UCSD-AML1 (cell line): ENCODE data around the gene USP49.

Experiments
- DNase-seq: peaks from one replicate; lab custom pipeline; 2025; ENCODE audit not compliant: unreplicated experiment; lab: John Stamatoyannopoulos, UW

The USP49 gene

DNA sequence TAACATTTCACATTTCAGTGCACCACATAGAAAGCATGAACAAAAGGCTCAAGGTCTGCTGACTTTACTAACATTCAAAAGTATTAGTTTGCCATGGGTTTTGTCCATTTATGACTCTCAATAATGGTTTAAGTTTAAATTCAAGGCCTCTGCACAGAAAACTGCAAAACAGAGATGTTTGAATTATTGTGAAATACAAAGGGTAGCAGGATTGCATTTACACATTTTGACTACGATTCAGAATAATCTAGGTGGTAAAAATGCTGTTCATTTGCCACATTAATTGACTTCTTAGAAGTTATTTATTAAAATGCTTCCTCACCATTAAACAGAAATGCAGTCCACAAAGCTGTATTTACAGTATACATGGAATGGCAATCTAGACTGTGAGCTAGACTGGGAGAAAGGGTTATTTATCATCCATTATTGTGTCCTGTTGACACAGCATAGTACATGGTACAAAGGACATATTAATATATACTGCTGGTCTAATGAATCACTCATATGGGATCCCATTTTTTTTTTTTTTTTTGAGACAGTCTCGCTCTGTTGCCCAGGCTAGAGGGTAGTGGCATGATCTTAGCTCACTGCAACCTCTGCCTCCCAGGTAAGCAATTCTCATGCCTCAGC, 18.0 kb downstream of the USP49 start:
- no peak for DNase-seq

- DNase-seq = no peak
Measured at GRCh38 chr6:41874741-41875140, 20.4 kb downstream of the USP49 start.

DNA sequence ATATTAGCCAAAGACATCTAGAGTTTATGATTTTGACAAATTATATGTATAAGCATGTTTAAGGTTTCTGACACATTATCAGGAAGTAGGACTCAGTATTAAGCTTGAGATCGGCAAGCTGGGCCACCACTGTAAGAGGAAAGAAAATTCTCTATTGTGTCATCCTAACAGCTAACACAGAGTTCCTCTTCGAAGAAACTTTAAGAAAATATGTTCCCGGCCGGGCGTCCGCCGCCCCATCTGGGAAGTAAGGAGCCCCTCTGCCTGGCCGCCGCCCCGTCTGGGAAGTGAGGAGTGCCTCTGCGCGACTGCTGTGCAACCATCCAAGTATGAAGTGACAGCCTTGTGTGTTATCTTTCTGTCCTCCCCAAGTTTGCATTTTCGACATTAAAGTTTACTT, 23.0 kb downstream of the USP49 start:
- DNase-seq = no peak

DNA sequence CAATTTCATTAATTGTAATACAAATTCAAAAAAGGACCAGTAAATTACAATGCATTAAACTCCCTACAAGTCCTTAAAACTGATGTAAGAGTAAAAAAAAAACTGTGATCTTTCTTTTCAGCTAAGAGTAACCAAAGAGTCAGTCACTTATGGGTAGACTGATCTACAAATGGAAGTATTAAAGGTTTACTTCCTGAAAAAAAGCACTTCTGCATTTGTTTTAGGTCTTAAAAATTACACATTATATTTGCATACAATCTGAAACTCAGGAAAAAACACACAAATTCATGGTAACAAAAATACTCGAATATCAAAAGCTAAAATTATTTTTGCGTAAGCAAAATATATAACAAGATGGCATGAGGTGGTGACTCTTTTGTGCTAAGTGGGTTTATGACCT, 23.5 kb downstream of the USP49 start:
- DNase-seq = no peak

- no peak for DNase-seq
Measured at GRCh38 chr6:41859356-41859755, 35.8 kb downstream of the USP49 start.

DNA sequence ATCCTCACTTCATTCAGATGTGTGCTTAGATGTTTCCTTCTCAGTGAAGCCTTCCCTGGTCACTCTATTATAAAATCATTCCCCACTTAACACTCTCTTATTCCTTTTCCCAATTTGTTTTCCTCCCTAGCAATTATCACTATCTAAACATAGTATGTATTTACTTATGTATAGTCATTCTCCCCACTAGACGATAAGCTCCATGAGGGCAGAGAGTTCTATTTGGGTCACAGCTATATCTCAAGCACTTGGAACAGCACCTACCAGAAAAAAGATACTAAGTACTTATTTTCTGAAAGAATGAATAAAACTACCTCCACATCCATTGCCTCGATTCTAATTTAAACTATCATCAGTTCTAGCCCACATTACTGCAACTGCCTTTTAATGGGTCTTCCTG, 36.5 kb downstream of the USP49 start:
- DNase-seq = no peak

- DNase-seq = no peak
Measured at GRCh38 chr6:41850861-41851260, 44.3 kb downstream of the USP49 start.

DNA sequence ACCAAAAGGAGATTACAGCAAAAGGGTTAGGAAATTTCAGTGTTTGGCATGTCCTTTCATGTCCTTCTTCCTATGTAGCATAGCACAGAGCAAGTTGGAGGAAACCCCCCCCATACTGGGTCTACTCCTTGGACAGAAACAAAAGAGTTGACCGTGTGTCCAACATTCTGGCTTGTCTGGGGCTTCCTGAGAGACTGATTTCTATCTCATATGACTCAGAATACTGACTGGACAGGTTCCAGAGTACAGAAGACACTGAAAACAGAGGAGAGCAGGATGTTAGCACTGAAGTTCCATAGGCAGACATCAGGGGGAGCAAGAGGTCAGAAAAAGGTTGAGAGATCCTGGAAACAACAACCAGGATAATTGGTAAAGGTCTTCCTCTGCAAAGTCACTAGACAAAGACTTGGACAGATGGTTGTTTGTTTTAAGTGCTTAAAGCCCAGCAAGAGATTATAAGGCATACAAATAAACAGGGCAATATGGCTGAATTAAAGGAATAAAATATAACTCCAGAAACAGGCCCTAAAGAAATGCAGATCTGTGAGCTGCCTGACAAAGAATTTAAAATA, 48.4 kb downstream of the USP49 start:
- peak; percentile 39 for DNase-seq

- DNase-seq = no peak
Measured at GRCh38 chr6:41843178-41843577, 52.0 kb downstream of the USP49 start.

DNA sequence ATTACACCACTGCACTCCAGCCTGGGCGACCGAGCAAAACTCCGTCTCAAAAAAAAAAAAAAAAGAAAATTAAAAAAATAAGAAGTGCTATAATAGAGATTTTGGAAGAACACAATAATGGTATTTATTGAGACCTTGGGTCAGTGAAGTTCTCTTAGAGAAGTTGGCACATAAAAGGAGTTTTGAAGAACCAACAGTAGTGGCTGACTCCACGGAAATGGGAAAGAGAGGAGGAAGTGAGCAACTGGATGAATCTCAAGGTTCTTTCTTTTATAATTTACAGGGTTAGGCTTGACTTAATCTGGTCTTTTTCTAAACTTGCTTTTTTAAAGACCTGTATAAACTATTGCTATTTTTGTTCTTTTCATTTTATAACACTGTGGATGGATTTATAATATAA, 54.8 kb downstream of the USP49 start:
- DNase-seq = no peak

DNA sequence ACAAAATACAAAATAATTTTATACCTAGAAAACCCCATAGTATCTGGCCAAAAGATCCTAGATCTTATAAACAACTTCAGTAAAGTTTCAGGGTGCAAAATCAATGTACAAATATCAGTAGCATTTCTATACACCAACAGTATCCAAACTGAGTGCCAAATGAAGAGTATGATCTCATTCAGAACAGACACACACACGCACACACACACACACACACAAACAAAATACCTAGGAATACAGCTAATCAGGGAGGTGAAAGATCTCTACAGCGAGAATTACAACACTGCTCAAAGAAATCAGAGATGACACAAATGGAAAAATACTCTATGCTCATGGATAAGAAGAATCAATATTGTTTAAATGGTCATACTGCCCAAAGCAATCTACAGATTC, 58.5 kb downstream of the USP49 start:
- no peak for DNase-seq

GRCh38 chr6:41836022-41836659, 59.0 kb downstream of the USP49 start:
- no peak for DNase-seq

DNA sequence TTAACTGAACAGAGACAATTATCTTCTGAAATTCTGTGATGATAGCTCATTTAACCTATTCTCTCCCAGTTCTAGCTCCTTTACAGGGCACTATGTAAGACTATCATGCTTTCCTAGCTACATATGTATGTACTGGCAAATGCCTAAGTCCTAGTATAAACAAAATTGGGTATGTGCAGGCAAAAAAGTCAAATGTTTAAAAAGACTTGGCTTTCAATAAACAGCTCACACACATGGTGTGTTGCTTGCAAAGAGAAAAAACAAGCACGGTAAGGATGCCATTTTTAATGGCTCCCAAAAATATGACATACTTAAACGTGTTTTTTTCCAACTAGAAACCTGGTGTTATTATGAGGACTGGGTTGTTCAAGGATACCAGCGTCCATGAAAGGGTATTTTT, 62.9 kb downstream of the USP49 start:
- DNase-seq = no peak

DNA sequence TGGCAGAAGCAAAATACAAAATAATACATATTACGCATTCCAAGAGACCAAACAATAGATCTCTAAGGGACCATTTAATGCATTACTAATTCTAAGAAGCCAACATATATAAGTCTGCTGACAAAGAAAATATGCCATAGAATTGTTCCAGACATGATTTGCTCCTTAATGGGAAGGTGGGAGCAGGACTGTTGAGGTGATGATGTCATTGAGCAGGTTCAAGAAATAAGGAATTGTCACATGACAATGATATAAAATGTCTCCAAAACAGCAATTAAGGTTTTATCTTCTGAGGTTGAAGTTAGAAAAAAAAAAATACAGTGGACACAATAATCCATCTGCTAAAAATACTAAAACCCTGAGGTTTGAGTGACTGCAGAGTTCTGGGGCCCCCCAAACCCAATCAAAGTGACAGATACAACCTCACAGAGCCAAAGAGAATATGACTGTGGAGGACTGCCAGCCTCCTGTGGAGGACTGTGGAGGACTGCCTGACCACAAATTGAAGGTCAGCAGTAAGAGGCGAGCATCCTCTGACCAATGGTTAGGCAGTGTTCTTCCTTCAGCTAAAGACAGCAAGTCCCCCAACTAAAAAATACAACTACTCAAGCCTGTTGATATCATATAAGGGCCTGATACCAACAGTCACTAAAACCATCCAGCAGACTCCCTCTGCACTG, 68.7 kb downstream of the USP49 start:
- no peak for DNase-seq

DNA sequence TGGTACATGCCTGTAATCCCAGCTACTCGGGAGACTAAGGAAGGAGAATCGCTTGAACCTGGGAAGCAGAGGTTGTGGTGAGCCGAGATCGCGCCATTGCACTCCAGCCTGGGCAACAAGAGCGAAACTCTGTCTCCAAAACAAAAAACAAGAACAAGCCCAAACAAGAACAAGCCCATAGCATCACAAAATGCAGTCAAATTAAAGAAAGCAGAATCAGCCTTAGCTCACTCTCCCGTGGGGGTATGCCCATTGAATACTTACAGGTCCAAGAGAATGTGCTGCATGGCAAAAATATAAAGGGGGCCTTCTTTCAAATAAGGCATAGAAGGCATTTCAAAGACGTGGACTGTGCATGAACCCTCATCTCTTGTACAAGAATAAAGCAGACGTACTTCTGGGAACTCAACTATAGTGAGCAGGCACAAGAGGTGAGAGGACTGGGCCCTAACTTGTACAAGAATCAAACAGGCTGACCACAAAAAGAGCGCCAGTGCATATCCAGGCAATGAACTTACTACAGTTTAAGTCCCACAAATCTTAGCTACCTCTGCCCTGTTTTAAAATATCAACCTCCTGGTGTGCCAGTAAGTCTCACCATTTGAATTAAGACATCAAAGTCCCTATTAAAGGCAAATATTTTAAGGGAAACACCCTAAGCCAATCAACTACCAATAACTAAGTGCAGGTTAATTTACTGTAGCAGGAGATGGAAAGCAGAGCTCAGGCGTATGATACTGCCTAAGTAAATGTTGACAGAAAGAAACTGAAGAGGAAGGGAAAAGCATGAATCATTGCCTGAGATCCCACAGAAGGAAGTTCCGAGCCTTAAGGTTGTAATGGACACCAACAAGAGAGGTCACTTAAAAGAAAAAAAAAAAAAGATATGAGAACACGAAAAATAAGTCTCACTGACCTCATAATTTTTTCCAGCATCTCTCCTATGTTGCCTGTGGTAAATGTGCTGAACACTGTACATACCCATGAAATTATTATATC, 70.3 kb downstream of the USP49 start:
- DNase-seq = no peak

- no peak for DNase-seq
Measured at GRCh38 chr6:41823178-41823577, 72.0 kb downstream of the USP49 start.

GRCh38 chr6:41822021-41822420, 73.2 kb downstream of the USP49 start:
- DNase-seq = no peak

- DNase-seq = no peak
Measured at GRCh38 chr6:41821266-41821665, 73.9 kb downstream of the USP49 start.

DNA sequence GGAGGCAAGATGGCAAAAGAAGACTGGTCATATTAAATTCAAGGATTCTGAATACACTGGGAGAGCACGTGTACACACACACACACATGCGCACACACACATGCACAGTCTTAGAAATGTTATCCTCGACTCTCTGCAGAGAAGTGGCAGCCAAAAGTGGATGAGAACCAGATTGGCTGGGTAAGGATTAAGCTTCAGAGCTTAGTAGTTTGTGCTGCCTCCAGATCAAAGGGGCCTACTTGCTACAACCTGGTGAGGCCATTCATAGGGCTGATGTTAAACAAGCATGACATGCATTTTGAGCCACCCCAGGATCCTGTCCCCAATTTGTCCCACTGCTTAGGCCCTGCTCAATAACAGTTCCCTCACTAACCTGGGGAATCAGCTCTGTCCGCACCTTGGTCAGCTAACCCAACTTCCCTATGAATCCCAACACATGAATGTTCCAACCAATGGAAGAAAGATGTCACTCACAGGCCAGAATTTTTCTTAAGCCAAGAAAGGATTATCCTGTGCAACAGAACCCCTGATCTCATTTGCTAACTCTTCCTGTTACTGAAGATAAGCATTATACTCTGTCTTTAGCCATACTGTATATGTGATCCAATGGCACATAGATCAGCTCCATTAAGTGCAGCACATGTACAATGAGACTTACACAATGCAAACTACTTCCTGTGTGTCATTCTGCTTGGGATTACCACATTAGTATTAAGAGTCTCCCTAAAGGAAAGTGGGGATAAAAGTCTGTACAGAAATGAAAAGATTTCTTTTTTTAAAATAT, 76.7 kb downstream of the USP49 start:
- DNase-seq = no peak

DNA sequence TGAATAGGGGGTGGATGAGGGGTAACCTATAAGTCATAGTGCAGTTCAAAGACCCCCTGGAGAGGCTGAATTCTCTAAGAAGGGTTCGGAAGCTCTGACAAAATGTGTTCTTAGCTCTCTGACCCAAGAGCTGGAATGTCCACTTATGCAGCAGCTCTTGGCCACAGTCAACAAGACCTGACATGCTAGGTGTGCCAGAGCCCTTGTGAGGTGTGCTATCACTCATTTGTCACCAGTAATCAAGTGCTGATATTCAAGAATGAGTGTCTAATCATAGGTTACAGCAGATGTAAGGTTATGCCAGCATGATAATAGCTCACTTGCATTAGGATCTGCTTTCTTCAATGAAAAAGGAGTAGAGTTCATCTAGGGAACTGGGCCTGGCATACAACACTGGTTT, 79.6 kb downstream of the USP49 start:
- no peak for DNase-seq
